ENCODE measurements around the gene SQSTM1.
"Not testable (repeated sequence)": the region's sequence is repeated elsewhere in the genome, so short reads cannot be mapped to it uniquely, and the experiment has no call there.

The SQSTM1 gene

GRCh38 chr5:179827680-179828079, 7.0 kb downstream of the SQSTM1 start:
- no peak for DNase-seq

GRCh38 chr5:179828756-179829421, 8.2 kb downstream of the SQSTM1 start:
- DNase-seq, result no peak

GRCh38 chr5:179829732-179830435, 9.2 kb downstream of the SQSTM1 start:
- DNase-seq, result no peak

- no peak for DNase-seq
Measured at GRCh38 chr5:179830818-179831468, 10.2 kb downstream of the SQSTM1 start.

GRCh38 chr5:179832039-179832745, 11.5 kb downstream of the SQSTM1 start:
- no peak for DNase-seq

GRCh38 chr5:179833056-179833708, 12.5 kb downstream of the SQSTM1 start:
- no peak for DNase-seq

GRCh38 chr5:179833709-179834070, 13.0 kb downstream of the SQSTM1 start:
- no peak for DNase-seq

GRCh38 chr5:179834120-179834519, 13.4 kb downstream of the SQSTM1 start:
- no peak for DNase-seq

- DNase-seq, result not testable (repeated sequence)
Measured at GRCh38 chr5:179834871-179835270, 14.2 kb downstream of the SQSTM1 start.

- DNase-seq, result no peak
Measured at GRCh38 chr5:179836225-179837019, 15.7 kb downstream of the SQSTM1 start.

- no peak for DNase-seq
Measured at GRCh38 chr5:179837076-179838011, 16.6 kb downstream of the SQSTM1 start.

GRCh38 chr5:179839328-179840256, 18.9 kb downstream of the SQSTM1 start:
- no peak for DNase-seq

GRCh38 chr5:179840321-179840720, 19.6 kb downstream of the SQSTM1 start:
- DNase-seq, result no peak

GRCh38 chr5:179840766-179841165, 20.1 kb downstream of the SQSTM1 start:
- no peak for DNase-seq

GRCh38 chr5:179841621-179842020, 20.9 kb downstream of the SQSTM1 start:
- no peak for DNase-seq

- no peak for DNase-seq
Measured at GRCh38 chr5:179852993-179853547, 32.4 kb downstream of the SQSTM1 start.

GRCh38 chr5:179854356-179854755, 33.7 kb downstream of the SQSTM1 start:
- DNase-seq, result no peak

- DNase-seq, result no peak
Measured at GRCh38 chr5:179858241-179858585, 37.5 kb downstream of the SQSTM1 start.
